Measurements from ENCODE around the gene NINJ1.

NINJ1 gene

DNA sequence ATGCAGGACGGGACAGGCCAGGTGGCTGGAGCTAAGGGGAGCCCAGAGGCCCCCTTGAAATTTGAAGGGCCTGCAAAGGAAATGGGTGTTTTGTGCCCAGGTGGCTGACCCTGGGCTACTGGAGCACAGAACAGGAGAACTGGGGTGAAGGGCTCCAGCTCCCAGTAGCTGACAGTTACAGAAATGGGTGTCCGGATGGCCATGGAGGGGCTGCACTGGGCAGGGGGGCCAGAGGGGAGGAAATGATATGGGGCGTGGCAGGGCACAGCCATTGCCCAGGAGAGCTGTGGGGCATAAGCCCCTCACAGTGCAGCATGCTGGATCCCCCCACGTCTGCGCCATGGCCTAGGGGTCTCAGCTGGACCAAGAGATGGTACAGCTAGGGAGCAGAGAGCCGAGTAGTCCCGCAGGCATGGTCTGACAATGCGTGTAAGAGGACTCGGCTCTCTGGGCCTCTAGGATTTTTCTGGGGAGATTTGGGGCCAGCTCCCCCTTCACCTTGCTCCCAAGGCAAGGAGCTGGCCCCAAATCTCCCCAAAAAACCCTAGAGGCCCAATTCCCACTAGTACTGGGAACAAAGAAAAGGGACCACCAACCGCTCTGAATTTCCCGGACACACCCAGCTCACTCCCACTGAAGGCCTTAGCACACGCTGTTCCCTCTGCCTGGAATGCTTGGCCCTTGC lies 45.9 kb downstream of the NINJ1 start:
- H2AK5ac ChIP-seq (ENCODE audit: low read depth, low read length): peak overlapping the region; percentile 54
- DNase-seq (ENCODE audit: low spot score): no peak
- no peak overlapping the region for H3K27ac ChIP-seq (replicated peaks; ENCODE audit: low read length)
- no peak overlapping the region for H3K4ac ChIP-seq (ENCODE audit: low read length)
- H2AFZ ChIP-seq (ENCODE audit: low read length): no peak overlapping the region
- H3K9me3 ChIP-seq (replicated peaks in 1 of 2; ENCODE audit: control insufficient read depth in 2 of 2, insufficient read depth in 1 of 2, low read depth in 1 of 2, low read length in 2 of 2): peaks cover 0 to 1% of the 10 kb centered on the region in 2 donors
- no peak overlapping the region for H3K14ac ChIP-seq (ENCODE audit: low read length)
- H2BK5ac ChIP-seq (ENCODE audit: low read length): peak overlapping the region; percentile 17
- no peaks in the 10 kb centered on the region for H3K36me3 ChIP-seq (replicated peaks in 1 of 2; ENCODE audit: control insufficient read depth in 2 of 2, insufficient read depth in 2 of 2, low read length in 2 of 2)
- no peak overlapping the region for H2BK15ac ChIP-seq (ENCODE audit: low read length)
- peaks cover 0 to 3% (median 0%) of the 10 kb centered on the region in 3 experiments for H3K27me3 ChIP-seq (ENCODE audit: control insufficient read depth in 3 of 3, insufficient read depth in 3 of 3, low read depth in 1 of 3, low read length in 3 of 3)
- peaks cover 1 to 5% of the 10 kb centered on the region in 2 donors for H3K4me1 ChIP-seq (ENCODE audit: control insufficient read depth in 2 of 2, insufficient read depth in 1 of 2, low read depth in 1 of 2, low read length in 2 of 2)
- peak overlapping the region; percentile 35 for H3K18ac ChIP-seq (ENCODE audit: low read length)
- no peak overlapping the region for H2BK120ac ChIP-seq (ENCODE audit: low read depth, low read length)
- H3K23ac ChIP-seq (ENCODE audit: low read depth, low read length, poor library complexity): no peak overlapping the region
- no peaks in the 10 kb centered on the region for H3K79me1 ChIP-seq (ENCODE audit: low read depth, low read length)
- H3K4me2 ChIP-seq (ENCODE audit: insufficient read depth, low read length, poor library complexity, severe bottlenecking): no peak overlapping the region
- no peak overlapping the region for H3K4me3 ChIP-seq (ENCODE audit: low read length in 2 of 2)
- H4K8ac ChIP-seq (ENCODE audit: low read depth, low read length): no peak overlapping the region
- H2BK12ac ChIP-seq (ENCODE audit: low read length): no peak overlapping the region
- no peak overlapping the region for H3K9ac ChIP-seq (ENCODE audit: low read depth, low read length, poor library complexity)
- no CpG with 5 or more reads among the region's 12 CpGs for WGBS, 2 donors (ENCODE audit: extremely low coverage in 2 of 2, insufficient read length in 2 of 2, insufficient replicate concordance in 1 of 2)
- H4K91ac ChIP-seq (ENCODE audit: low read depth, low read length, poor library complexity): no peak overlapping the region

GRCh38 chr9:93086447-93087224 lies 47.4 kb downstream of the NINJ1 start:
- DNase-seq (ENCODE audit: low spot score): no peak

DNA sequence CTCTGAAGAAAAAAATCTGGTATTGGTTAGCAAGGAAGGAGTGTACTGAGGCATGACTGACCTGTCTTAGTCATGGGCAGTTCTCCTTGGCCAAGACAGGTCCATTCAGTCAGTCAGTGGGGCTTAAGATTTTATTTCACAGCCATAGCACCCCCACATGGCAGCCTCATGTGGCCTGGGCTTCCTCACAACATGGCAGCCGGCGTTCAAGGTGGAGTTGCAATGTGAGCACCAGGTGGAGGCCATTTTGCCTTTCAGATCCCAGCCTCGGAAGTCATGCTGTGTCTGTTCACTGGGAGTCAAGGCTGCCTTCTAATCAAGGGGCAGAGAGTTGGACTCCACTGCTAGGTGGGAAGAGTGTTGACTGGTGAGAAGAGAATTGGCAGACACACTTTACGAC lies 48.4 kb downstream of the NINJ1 start:
- Histone ChIP-seq H2BK5ac (ENCODE audit: low read length) (no peak overlapping the region), H3K79me1 (ENCODE audit: low read depth, low read length) (no peaks in the 10 kb centered on the region), H2BK15ac (ENCODE audit: low read length) (no peak overlapping the region), H3K23ac (ENCODE audit: low read depth, low read length, poor library complexity) (no peak overlapping the region), H4K8ac (ENCODE audit: low read depth, low read length) (no peak overlapping the region), H2AFZ (ENCODE audit: low read length) (no peak overlapping the region), H3K36me3 (replicated peaks in 1 of 2; ENCODE audit: control insufficient read depth in 2 of 2, insufficient read depth in 2 of 2, low read length in 2 of 2) (no peaks in the 10 kb centered on the region), H2BK12ac (ENCODE audit: low read length) (no peak overlapping the region), H4K91ac (ENCODE audit: low read depth, low read length, poor library complexity) (no peak overlapping the region), H2AK5ac (ENCODE audit: low read depth, low read length) (no peak overlapping the region), H3K27me3 (ENCODE audit: control insufficient read depth in 3 of 3, insufficient read depth in 3 of 3, low read depth in 1 of 3, low read length in 3 of 3) (peaks cover 0 to 3% (median 0%) of the 10 kb centered on the region in 3 experiments), H3K18ac (ENCODE audit: low read length) (peak overlapping the region; percentile 41), H3K4me2 (ENCODE audit: insufficient read depth, low read length, poor library complexity, severe bottlenecking) (no peak overlapping the region), H3K9me3 (replicated peaks in 1 of 2; ENCODE audit: control insufficient read depth in 2 of 2, insufficient read depth in 1 of 2, low read depth in 1 of 2, low read length in 2 of 2) (peaks cover 0 to 1% of the 10 kb centered on the region in 2 donors), H3K27ac (replicated peaks; ENCODE audit: low read length) (no peak overlapping the region), H3K9ac (ENCODE audit: low read depth, low read length, poor library complexity) (no peak overlapping the region), H3K14ac (ENCODE audit: low read length) (no peak overlapping the region), H3K4ac (ENCODE audit: low read length) (no peak overlapping the region), H3K4me1 (ENCODE audit: control insufficient read depth in 2 of 2, insufficient read depth in 1 of 2, low read depth in 1 of 2, low read length in 2 of 2) (no peaks in the 10 kb centered on the region), H2BK120ac (ENCODE audit: low read depth, low read length) (no peak overlapping the region), H3K4me3 (ENCODE audit: low read length in 2 of 2) (no peak overlapping the region)
- no peak for DNase-seq (ENCODE audit: low spot score)
- no CpG with 5 or more reads among the region's 4 CpGs for WGBS, 2 donors (ENCODE audit: extremely low coverage in 2 of 2, insufficient read length in 2 of 2, insufficient replicate concordance in 1 of 2)

More at GRCh38 chr9:93086447-93087224, 47.4 kb downstream of the NINJ1 start:
- Histone ChIP-seq H3K27me3 (ENCODE audit: control insufficient read depth in 3 of 3, insufficient read depth in 3 of 3, low read depth in 1 of 3, low read length in 3 of 3) (peaks cover 0 to 3% (median 0%) of the 10 kb centered on the region in 3 experiments), H2BK12ac (ENCODE audit: low read length) (no peak overlapping the region), H4K91ac (ENCODE audit: low read depth, low read length, poor library complexity) (no peak overlapping the region), H2AFZ (ENCODE audit: low read length) (no peak overlapping the region), H2BK15ac (ENCODE audit: low read length) (no peak overlapping the region), H3K9me3 (replicated peaks in 1 of 2; ENCODE audit: control insufficient read depth in 2 of 2, insufficient read depth in 1 of 2, low read depth in 1 of 2, low read length in 2 of 2) (peaks cover 0 to 1% of the 10 kb centered on the region in 2 donors), H3K9ac (ENCODE audit: low read depth, low read length, poor library complexity) (no peak overlapping the region), H3K79me1 (ENCODE audit: low read depth, low read length) (no peaks in the 10 kb centered on the region), H2AK5ac (ENCODE audit: low read depth, low read length) (no peak overlapping the region), H3K14ac (ENCODE audit: low read length) (no peak overlapping the region), H2BK5ac (ENCODE audit: low read length) (no peak overlapping the region), H3K23ac (ENCODE audit: low read depth, low read length, poor library complexity) (no peak overlapping the region), H3K4me2 (ENCODE audit: insufficient read depth, low read length, poor library complexity, severe bottlenecking) (no peak overlapping the region), H3K4me1 (ENCODE audit: control insufficient read depth in 2 of 2, insufficient read depth in 1 of 2, low read depth in 1 of 2, low read length in 2 of 2) (peaks cover under 1 to 2% of the 10 kb centered on the region in 2 donors), H3K18ac (ENCODE audit: low read length) (no peak overlapping the region), H4K8ac (ENCODE audit: low read depth, low read length) (no peak overlapping the region), H3K27ac (replicated peaks; ENCODE audit: low read length) (no peak overlapping the region), H3K4ac (ENCODE audit: low read length) (no peak overlapping the region), H3K4me3 (ENCODE audit: low read length in 2 of 2) (no peak overlapping the region), H3K36me3 (replicated peaks in 1 of 2; ENCODE audit: control insufficient read depth in 2 of 2, insufficient read depth in 2 of 2, low read length in 2 of 2) (no peaks in the 10 kb centered on the region), H2BK120ac (ENCODE audit: low read depth, low read length) (no peak overlapping the region)
- WGBS, 2 donors (ENCODE audit: extremely low coverage in 2 of 2, insufficient read length in 2 of 2, insufficient replicate concordance in 1 of 2): no CpG with 5 or more reads among the region's 8 CpGs

DNA sequence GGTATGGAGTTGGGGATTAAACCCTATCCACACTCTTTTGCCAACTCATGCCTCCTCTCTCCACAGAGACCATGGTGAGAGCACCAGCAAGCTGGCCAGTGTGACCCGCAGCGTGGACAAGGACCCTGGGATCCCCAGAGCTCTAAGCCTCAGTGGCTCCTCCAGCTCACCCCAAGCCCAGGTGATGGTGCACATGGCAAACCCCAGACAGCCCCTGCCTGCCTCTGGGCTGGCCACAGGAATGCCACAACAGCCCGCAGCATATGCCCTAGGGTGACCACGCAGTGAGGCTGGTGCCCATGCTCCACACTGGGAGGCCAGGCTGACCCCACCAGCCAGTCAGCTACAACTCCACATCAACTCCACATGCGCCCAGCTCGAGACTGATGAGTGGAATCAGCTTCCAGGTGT lies 49.6 kb downstream of the NINJ1 start:
- Histone ChIP-seq H4K91ac (ENCODE audit: low read depth, low read length, poor library complexity) (no peak overlapping the region), H3K79me1 (ENCODE audit: low read depth, low read length) (no peaks in the 10 kb centered on the region), H3K27ac (replicated peaks; ENCODE audit: low read length) (no peak overlapping the region), H3K4ac (ENCODE audit: low read length) (peak overlapping the region; percentile 69), H2AFZ (ENCODE audit: low read length) (no peak overlapping the region), H2BK12ac (ENCODE audit: low read length) (no peak overlapping the region), H2AK5ac (ENCODE audit: low read depth, low read length) (peak overlapping the region; percentile 60), H4K8ac (ENCODE audit: low read depth, low read length) (no peak overlapping the region), H3K23ac (ENCODE audit: low read depth, low read length, poor library complexity) (peak overlapping the region; percentile 76), H3K4me2 (ENCODE audit: insufficient read depth, low read length, poor library complexity, severe bottlenecking) (no peak overlapping the region), H3K4me3 (ENCODE audit: low read length in 2 of 2) (no peak overlapping the region), H3K27me3 (ENCODE audit: control insufficient read depth in 3 of 3, insufficient read depth in 3 of 3, low read depth in 1 of 3, low read length in 3 of 3) (peaks cover 0 to 3% (median 0%) of the 10 kb centered on the region in 3 experiments), H2BK5ac (ENCODE audit: low read length) (no peak overlapping the region), H2BK15ac (ENCODE audit: low read length) (peak overlapping the region; percentile 52), H3K9ac (ENCODE audit: low read depth, low read length, poor library complexity) (peak overlapping the region; percentile 63), H3K36me3 (replicated peaks in 1 of 2; ENCODE audit: control insufficient read depth in 2 of 2, insufficient read depth in 2 of 2, low read length in 2 of 2) (no peaks in the 10 kb centered on the region), H3K18ac (ENCODE audit: low read length) (peak overlapping the region; percentile 68), H2BK120ac (ENCODE audit: low read depth, low read length) (no peak overlapping the region), H3K9me3 (replicated peaks in 1 of 2; ENCODE audit: control insufficient read depth in 2 of 2, insufficient read depth in 1 of 2, low read depth in 1 of 2, low read length in 2 of 2) (peaks cover 0 to 1% of the 10 kb centered on the region in 2 donors), H3K4me1 (ENCODE audit: control insufficient read depth in 2 of 2, insufficient read depth in 1 of 2, low read depth in 1 of 2, low read length in 2 of 2) (no peaks in the 10 kb centered on the region), H3K14ac (ENCODE audit: low read length) (peak overlapping the region; percentile 47)
- no CpG with 5 or more reads among the region's 6 CpGs for WGBS, 2 donors (ENCODE audit: extremely low coverage in 2 of 2, insufficient read length in 2 of 2, insufficient replicate concordance in 1 of 2)
- DNase-seq (ENCODE audit: low spot score): no peak

All from neuronal stem cell (in vitro differentiated cells).